Lower leg skin (tissue), 4 donors: Measurements from ENCODE around the gene GPC6. TPM values are rescaled to one million over a fixed set of nuclear protein-coding genes. Genes with fewer than 3 reads are reported as not detected.

Experiments used
- DNase-seq, 2 donors: peaks; one replicate each; pipeline ENCODE4 v3.0.0-alpha.2; 2019; ENCODE audit warnings: low spot score in 2 of 2
- H3K4me3 ChIP-seq: fragments of 200-600 bp; sonication (generic); 2 replicates; pipeline ENCODE4 v1.5.1; 2017; ENCODE audit warnings: mild to moderate bottlenecking, low read depth; ENCODE audit not compliant: poor library complexity, severe bottlenecking
- POLR2A ChIP-seq, 2 donors: fragments of 450-650 bp; IDR thresholded peaks; one replicate each; pipeline ENCODE4 v1.6.1; 2016 to 2017; ENCODE audit warnings: antibody characterized with exemption in 2 of 2, mild to moderate bottlenecking in 1 of 2, moderate library complexity in 1 of 2
- WGBS, 2 donors: methylation state at CpG; one replicate each; pipeline ENCODE4 v1.1.5; 2018; 5-methylcytosine and 5-hydroxymethylcytosine counted together
- intact Hi-C: fragments of 100-400 bp; cut with DNase I; formaldehyde crosslinking; loops from one replicate; pipeline ENCODE4 v1.15.0; 2023; ENCODE audit warnings: low total_unique reads
- total RNA-seq, 4 donors: library from RNA; depleted of rRNA; stranded (reverse); fragments of >200 nt; gene quantifications; one replicate each; pipeline ENCODE4 v1.1.0, GENCODE V29; 2016
- TF ChIP-seq, protein P1 (sequence below), 3 donors: fragments of 450-650 bp; IDR thresholded peaks; one replicate each; pipeline ENCODE4 v1.5.1; 2016; ENCODE audit warnings: antibody characterized with exemption in 3 of 3, mild to moderate bottlenecking in 3 of 3, moderate library complexity in 2 of 3

GPC6 gene
- total RNA-seq, 4 donors from 2014 or later, result 1.4 to 5.2 (median 2.5) TPM

GRCh38 chr13:94181461-94182107, 955.0 kb downstream of the GPC6 start:
- TF ChIP-seq, protein P1, sequence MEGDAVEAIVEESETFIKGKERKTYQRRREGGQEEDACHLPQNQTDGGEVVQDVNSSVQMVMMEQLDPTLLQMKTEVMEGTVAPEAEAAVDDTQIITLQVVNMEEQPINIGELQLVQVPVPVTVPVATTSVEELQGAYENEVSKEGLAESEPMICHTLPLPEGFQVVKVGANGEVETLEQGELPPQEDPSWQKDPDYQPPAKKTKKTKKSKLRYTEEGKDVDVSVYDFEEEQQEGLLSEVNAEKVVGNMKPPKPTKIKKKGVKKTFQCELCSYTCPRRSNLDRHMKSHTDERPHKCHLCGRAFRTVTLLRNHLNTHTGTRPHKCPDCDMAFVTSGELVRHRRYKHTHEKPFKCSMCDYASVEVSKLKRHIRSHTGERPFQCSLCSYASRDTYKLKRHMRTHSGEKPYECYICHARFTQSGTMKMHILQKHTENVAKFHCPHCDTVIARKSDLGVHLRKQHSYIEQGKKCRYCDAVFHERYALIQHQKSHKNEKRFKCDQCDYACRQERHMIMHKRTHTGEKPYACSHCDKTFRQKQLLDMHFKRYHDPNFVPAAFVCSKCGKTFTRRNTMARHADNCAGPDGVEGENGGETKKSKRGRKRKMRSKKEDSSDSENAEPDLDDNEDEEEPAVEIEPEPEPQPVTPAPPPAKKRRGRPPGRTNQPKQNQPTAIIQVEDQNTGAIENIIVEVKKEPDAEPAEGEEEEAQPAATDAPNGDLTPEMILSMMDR (IDR thresholded peaks at IDR 0.05), result no peak
- no peak for TF ChIP-seq POLR2A (IDR thresholded peaks at IDR 0.05)
- 80 to 93% methylated on average over 1 of the region's 1 CpG for WGBS, 2 donors
- DNase-seq, result no peak
- H3K4me3 ChIP-seq, result no peak overlapping the region
- intact Hi-C loops, result loop anchor here (5.0 kb wide), 1 partner anchor 641 kb away; no protein-coding TSS in a partner anchor

GRCh38 chr13:94182185-94182761, 955.7 kb downstream of the GPC6 start:
- TF ChIP-seq POLR2A (IDR thresholded peaks at IDR 0.05), result no peak
- TF ChIP-seq, protein P1 (IDR thresholded peaks at IDR 0.05), result no peak
- H3K4me3 ChIP-seq, result no peak overlapping the region
- no peak for DNase-seq
- intact Hi-C loops, result loop anchor here (5.0 kb wide), 1 partner anchor 640 kb away; no protein-coding TSS in a partner anchor

DNA sequence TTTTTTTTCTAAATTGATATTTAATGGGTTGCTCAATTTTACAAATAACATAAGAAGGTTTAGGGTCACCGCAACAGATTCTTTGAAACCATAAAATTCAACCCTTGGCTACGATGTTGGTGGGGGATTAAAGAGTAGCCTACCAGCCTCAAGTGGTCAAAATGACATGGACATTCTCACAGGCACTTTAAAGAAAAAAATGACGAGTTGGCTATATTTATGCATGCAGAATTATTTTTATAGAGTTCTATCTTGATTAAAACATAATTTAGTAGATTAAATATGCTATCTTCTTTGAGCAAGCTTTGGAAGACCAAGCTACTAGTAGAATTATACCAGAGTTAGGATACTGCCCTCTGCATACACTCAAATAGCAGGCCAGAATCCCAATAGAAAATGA, 959.9 kb downstream of the GPC6 start:
- WGBS, 2 donors, result 89 to 96% methylated on average over 3 of the region's 3 CpGs
- DNase-seq, result no peak
- H3K4me3 ChIP-seq, result no peak overlapping the region
- TF ChIP-seq, protein P1 (IDR thresholded peaks at IDR 0.05), result no peak
- TF ChIP-seq POLR2A (IDR thresholded peaks at IDR 0.05), result no peak
- intact Hi-C loops, result no loop called here

DNA sequence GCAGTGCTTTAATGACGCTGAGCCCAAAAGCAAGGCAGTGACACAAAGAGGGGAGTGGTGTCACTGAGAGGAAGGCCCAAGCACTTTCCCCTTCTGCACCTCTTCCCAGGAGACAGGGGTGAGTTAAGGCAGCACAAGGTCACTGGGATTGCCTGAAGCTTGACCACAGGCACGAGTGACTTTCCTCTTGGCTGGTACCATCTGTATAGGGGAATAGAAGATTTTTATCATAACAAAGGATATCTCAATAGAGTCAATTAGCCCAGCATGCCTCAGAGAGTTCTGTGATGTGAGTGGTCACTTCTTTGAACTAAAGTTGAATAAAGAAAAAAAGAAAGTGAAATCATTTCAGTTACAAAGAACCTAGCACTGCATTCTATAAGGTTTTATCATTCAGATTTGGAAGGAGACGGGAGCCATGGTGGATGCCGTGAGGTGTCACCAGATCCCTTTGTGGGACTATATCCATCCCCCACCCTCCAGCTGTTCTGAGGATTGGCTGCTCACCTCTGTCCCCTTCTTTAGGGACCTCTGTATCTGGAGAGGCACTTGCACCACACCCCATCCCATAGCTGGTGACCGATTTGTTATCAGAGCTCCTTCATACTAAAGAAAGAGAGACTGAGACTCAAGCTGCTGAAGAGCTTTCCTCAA, 961.7 kb downstream of the GPC6 start:
- 82 to 84% methylated on average over 5 of the region's 5 CpGs for WGBS, 2 donors
- no peak overlapping the region for H3K4me3 ChIP-seq
- intact Hi-C loops, result no loop called here
- no peak for DNase-seq
- TF ChIP-seq, protein P1 (IDR thresholded peaks at IDR 0.05), result no peak
- TF ChIP-seq POLR2A (IDR thresholded peaks at IDR 0.05), result no peak

DNA sequence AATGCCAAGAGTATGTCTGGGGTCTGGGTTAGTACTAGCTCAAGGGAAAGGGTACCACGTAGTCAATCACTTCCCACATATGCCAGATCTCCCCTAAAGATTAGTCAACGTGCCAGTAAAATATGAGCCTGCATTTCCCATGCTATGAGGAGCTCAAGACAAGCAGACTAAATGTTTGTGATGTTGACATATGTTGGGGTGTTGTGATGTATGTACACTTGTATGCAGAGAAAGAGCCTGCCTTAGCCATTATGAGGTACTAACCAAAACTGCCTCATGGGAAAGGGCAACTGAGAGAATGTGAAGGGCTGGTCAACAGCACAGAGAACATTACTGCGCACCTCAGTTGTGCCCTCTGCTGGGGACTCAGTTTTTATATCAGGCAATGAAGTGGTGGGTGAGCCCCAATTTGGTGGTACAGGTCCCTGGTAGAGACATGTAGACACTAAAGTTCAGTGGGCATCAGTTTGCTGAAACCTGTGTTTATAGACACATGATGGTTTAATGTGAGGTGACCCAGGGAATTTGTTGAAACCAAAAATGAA, 965.9 kb downstream of the GPC6 start:
- DNase-seq, result no peak
- no peak overlapping the region for H3K4me3 ChIP-seq
- intact Hi-C loops, result no loop called here

More for the DNA sequence above, 965.9 kb downstream of the GPC6 start:
- no peak for TF ChIP-seq POLR2A (IDR thresholded peaks at IDR 0.05)
- TF ChIP-seq, protein P1 (IDR thresholded peaks at IDR 0.05), result no peak
- WGBS, 2 donors, result 64 to 74% methylated on average over 3 of the region's 3 CpGs
